Bronchial epithelial cell (primary cell): ENCODE measurements around the gene DMD. TPM values are rescaled to one million over a fixed set of nuclear protein-coding genes. Genes with fewer than 3 reads are reported as not detected.

Experiments
- DNase-seq: peaks from one replicate; pipeline ENCODE4 v3.0.0-alpha.2; 2010; ENCODE audit warnings: low read depth
- FAIRE-seq: peaks from 2 replicates; lab custom pipeline; 2011; peaks lifted over from hg19 to GRCh38; lab: Jason Lieb, UNC
- H3K27me3 ChIP-seq: 2 replicates; pipeline ENCODE4 v1.5.1; 2011; ENCODE audit warnings: low read length; ENCODE audit not compliant: control insufficient read depth, insufficient read depth
- H3K36me3 ChIP-seq: 2 replicates; pipeline ENCODE4 v1.5.1; 2011; ENCODE audit warnings: low read length; ENCODE audit not compliant: control insufficient read depth, insufficient read depth
- H3K4me3 ChIP-seq: 2 replicates; pipeline ENCODE4 v1.5.1; 2011; ENCODE audit warnings: mild to moderate bottlenecking, low read depth, low read length, control low read depth
- total RNA-seq: library from RNA; depleted of rRNA; stranded (reverse); fragments of >200 nt; gene quantifications from 2 replicates; pipeline ENCODE4 v1.2.1, GENCODE V29; 2014
- TF ChIP-seq, protein P1 (sequence below): IDR thresholded peaks from 2 replicates; pipeline ENCODE4 v1.5.1; 2011; ENCODE audit warnings: mild to moderate bottlenecking, moderate library complexity, low read length, control low read depth, inconsistent platforms; ENCODE audit not compliant: insufficient read depth, severe bottlenecking

DMD gene
- total RNA-seq, 1 donor from 2014 or later, result 4.5 TPM

DNA sequence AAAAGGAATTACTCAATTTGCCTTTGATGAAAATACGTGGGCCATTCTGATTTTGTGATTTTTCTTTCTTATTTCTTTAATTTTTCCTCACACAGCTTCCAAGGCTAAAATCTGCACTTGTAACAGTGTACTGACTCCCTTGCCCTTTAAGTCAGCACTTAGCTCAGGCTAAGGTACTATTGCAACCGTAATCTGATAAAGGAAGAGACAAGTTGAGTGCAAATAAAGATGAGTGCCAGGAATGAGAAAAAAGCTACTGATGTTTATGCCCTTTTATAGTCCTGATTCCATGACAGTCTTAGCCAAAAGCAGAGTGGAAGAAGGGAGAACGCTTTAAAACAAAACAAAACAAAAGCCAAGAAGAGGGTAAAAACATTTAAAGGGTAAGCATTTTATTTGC lies 6.0 kb downstream of the DMD start:
- H3K4me3 ChIP-seq, result no peak overlapping the region
- no peak for DNase-seq
- no peaks in the 10 kb centered on the region for H3K36me3 ChIP-seq
- no peaks in the 10 kb centered on the region for H3K27me3 ChIP-seq
- FAIRE-seq, result no peak
- TF ChIP-seq, protein P1, sequence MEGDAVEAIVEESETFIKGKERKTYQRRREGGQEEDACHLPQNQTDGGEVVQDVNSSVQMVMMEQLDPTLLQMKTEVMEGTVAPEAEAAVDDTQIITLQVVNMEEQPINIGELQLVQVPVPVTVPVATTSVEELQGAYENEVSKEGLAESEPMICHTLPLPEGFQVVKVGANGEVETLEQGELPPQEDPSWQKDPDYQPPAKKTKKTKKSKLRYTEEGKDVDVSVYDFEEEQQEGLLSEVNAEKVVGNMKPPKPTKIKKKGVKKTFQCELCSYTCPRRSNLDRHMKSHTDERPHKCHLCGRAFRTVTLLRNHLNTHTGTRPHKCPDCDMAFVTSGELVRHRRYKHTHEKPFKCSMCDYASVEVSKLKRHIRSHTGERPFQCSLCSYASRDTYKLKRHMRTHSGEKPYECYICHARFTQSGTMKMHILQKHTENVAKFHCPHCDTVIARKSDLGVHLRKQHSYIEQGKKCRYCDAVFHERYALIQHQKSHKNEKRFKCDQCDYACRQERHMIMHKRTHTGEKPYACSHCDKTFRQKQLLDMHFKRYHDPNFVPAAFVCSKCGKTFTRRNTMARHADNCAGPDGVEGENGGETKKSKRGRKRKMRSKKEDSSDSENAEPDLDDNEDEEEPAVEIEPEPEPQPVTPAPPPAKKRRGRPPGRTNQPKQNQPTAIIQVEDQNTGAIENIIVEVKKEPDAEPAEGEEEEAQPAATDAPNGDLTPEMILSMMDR, result no peak

DNA sequence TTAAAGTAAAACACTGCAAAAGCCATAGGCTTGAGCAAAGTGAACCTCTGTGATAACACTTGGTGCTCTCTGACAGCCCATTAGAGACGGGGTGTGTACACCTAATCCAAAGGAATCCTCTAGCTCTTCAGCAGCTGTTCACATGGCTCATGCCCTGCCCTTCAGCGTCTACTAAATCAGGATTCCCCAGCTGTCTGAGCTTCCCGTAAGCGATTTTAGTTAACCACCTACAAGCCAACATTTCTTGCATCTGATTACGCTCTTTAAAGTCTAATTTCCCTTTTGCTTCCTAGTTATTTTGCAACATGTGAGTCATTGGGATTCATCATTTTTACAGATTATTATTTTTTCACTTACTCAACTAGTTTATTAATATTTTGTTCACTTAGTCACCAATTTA lies 6.5 kb downstream of the DMD start:
- no peaks in the 10 kb centered on the region for H3K27me3 ChIP-seq
- FAIRE-seq (no peak), DNase-seq (peak; percentile 33)
- TF ChIP-seq, protein P1, result no peak
- no peak overlapping the region for H3K4me3 ChIP-seq
- no peaks in the 10 kb centered on the region for H3K36me3 ChIP-seq

DNA sequence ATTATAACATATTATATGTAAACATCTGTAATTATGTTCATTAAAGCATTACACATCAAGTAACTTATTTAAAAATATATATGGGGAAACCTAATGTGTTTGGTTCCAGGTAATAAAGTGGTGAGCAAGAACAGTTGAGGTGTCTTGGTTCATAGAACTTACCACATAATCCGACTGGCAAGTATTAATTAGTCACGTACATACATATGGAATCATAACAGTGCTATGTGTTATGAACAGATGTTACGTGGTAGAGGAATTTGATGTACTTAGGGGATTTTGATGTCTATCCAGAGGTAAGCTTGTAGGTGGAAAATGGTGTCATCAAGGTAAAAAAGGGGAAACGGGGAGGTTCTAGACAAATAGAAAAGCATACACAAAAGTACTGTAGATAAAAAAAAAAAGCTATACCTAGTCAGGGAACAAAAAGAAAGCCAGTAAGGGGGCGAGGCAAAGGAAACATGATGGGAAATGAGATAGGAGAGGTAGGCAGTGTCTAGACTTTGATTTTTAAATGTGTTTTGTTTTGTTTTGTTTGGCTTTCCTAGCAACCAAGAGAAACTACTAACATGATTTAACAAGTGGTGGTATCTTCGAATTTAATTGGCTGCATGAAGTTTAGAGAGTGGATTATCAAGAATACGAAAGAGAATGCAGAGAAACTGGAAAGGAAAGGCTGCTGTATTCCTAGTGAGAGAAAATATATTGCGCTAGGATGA lies 12.6 kb downstream of the DMD start:
- DNase-seq (no peak), FAIRE-seq (no peak)
- Histone ChIP-seq H3K36me3 (no peaks in the 10 kb centered on the region), H3K4me3 (no peak overlapping the region), H3K27me3 (no peaks in the 10 kb centered on the region)
- TF ChIP-seq, protein P1, result no peak

DNA sequence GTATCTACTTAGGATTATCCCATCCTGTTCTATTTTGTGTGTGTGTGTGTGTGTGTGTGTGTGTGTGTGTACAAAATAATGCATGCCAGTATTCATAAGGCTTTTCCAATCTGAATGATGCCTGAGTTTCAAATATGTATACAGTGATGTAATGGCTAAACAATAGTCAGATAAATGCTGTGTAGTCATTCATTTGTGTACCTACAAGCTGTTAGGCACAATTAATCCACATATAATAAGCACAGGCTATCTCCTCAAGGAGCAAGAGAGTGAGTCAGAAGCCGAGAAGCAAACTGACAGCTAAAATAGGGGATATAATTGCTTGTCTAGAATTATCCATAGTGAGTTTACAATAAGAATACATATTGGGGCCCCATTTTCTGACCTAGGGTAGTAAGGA lies 15.7 kb downstream of the DMD start:
- FAIRE-seq, result no peak
- Histone ChIP-seq H3K4me3 (no peak overlapping the region), H3K27me3 (no peaks in the 10 kb centered on the region), H3K36me3 (no peaks in the 10 kb centered on the region)
- TF ChIP-seq, protein P1, result no peak
- peak; percentile 38 for DNase-seq

DNA sequence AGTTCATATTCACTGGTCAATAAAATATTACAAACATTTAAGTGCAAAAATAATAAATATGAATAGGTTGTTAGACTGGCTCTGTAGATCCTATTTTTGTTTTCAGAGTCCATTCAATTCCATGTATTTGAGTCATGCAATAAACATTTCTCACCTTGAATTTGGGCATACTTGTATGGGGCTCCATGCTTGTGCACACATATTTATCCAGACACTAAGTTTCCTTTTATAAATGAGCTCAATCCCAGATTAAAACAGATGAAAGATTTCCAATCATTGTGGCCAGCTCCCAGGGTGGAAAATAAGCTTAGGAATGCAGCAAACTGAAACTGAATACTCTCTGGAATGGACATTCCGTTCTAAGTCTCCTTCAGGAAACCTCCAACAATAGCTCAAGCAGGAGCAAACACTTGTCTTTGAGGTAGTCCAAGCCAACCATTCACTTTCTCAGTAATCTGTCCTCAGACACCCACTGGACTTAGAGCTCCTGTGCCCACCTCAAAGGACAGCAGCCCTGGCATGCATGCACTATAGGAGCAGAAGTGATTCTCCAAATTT lies 16.4 kb downstream of the DMD start:
- H3K4me3 ChIP-seq, result no peak overlapping the region
- FAIRE-seq, result no peak

More for the DNA sequence above, 16.4 kb downstream of the DMD start:
- Histone ChIP-seq H3K36me3 (no peaks in the 10 kb centered on the region), H3K27me3 (no peaks in the 10 kb centered on the region)
- no peak for DNase-seq
- TF ChIP-seq, protein P1, result no peak
